Vagina (tissue), 2 donors: ENCODE data around the gene RASSF7. TPM values are rescaled to one million over a fixed set of nuclear protein-coding genes. Genes with fewer than 3 reads are reported as not detected.
A peak's percentile ranks its signal among the peaks of the same experiment; 100 is the strongest.

ENCODE experiments used
- DNase-seq, 2 donors: peaks; one replicate each; pipeline ENCODE4 v3.0.0-alpha.2; 2017; ENCODE audit errors: extremely low spot score in 2 of 2
- H3K27ac ChIP-seq: fragments of 200-600 bp; sonication (generic); one replicate; pipeline ENCODE4 v1.5.1; 2019
- H3K27me3 ChIP-seq: fragments of 200-600 bp; sonication (generic); one replicate; pipeline ENCODE4 v1.5.1; 2019
- H3K36me3 ChIP-seq, 2 donors: fragments of 200-600 bp; sonication (generic); one replicate each; pipeline ENCODE4 v1.5.1; 2017 to 2019
- H3K4me1 ChIP-seq: fragments of 200-600 bp; sonication (generic); one replicate; pipeline ENCODE4 v1.5.1; 2019
- H3K4me3 ChIP-seq, 2 donors: fragments of 200-600 bp; sonication (generic); 1 replicate in 1 of 2; 2 replicates in 1 of 2; pipeline ENCODE4 v1.5.1; 2016 to 2019
- H3K9me3 ChIP-seq: fragments of 200-600 bp; sonication (generic); one replicate; pipeline ENCODE4 v1.5.1; 2019
- CTCF ChIP-seq, 3 experiments: fragments of 450-650 bp in 2 of 3; fragments of 200-600 bp in 1 of 3; sonication (generic) in 1 of 3; IDR thresholded peaks; one replicate each; pipeline ENCODE4 v1.5.1; 2017 to 2019; ENCODE audit warnings: antibody characterized with exemption in 3 of 3, mild to moderate bottlenecking in 2 of 3, moderate library complexity in 2 of 3
- POLR2A ChIP-seq, 2 donors: fragments of 450-650 bp; IDR thresholded peaks; one replicate each; pipeline ENCODE4 v1.6.1; 2017; ENCODE audit warnings: antibody characterized with exemption in 2 of 2, mild to moderate bottlenecking in 2 of 2, moderate library complexity in 2 of 2
- POLR2AphosphoS5 ChIP-seq, 2 donors: sonication (generic); formaldehyde crosslinking; IDR thresholded peaks; one replicate each; pipeline ENCODE4 v1.9.0; 2017; ENCODE audit warnings: antibody characterized with exemption in 2 of 2, mild to moderate bottlenecking in 2 of 2, low read depth in 1 of 2; ENCODE audit not compliant: insufficient read depth in 1 of 2
- intact Hi-C: fragments of 100-400 bp; cut with DNase I; formaldehyde crosslinking; loops from one replicate; pipeline ENCODE4 v1.15.1; 2023
- total RNA-seq: library from RNA; depleted of rRNA; stranded (reverse); fragments of >200 nt; gene quantifications from one replicate; pipeline ENCODE4 v1.2.3, GENCODE V29; 2016

RASSF7 gene
- total RNA-seq, 1 donor from 2014 or later = 14.7 TPM

GRCh38 chr11:518463-519202, 42.1 kb upstream of the RASSF7 start:
- H3K27ac ChIP-seq = peak overlapping the region; percentile 89
- intact Hi-C loops = loop anchor here (5.0 kb wide), 1 partner anchor 161 kb away; no protein-coding TSS in a partner anchor
- H3K9me3 ChIP-seq = no peaks in the 10 kb centered on the region
- DNase-seq = peak in 1 of 2 donors; percentile 96
- H3K27me3 ChIP-seq = no peaks in the 10 kb centered on the region
- no peaks in the 10 kb centered on the region for H3K36me3 ChIP-seq
- TF ChIP-seq POLR2AphosphoS5 (IDR thresholded peaks at IDR 0.05; ENCODE audit: insufficient read depth in 1 of 2, low read depth in 1 of 2) = peak; percentile 79 to 87
- peak; percentile 98 to 99 (median 99) for TF ChIP-seq CTCF (IDR thresholded peaks at IDR 0.05)
- no peak for TF ChIP-seq POLR2A (IDR thresholded peaks at IDR 0.05)
- H3K4me1 ChIP-seq = peaks cover 7% of the 10 kb centered on the region
- peak overlapping the region; percentile 24 to 37 for H3K4me3 ChIP-seq

- no peaks in the 10 kb centered on the region for H3K27me3 ChIP-seq
- peaks cover 7% of the 10 kb centered on the region for H3K4me1 ChIP-seq
- no peaks in the 10 kb centered on the region for H3K36me3 ChIP-seq
- no peak for DNase-seq
- TF ChIP-seq POLR2A (IDR thresholded peaks at IDR 0.05) = no peak
- TF ChIP-seq POLR2AphosphoS5 (IDR thresholded peaks at IDR 0.05; ENCODE audit: insufficient read depth in 1 of 2, low read depth in 1 of 2) = no peak
- no peak for TF ChIP-seq CTCF (IDR thresholded peaks at IDR 0.05)
- no peak overlapping the region for H3K27ac ChIP-seq
- H3K4me3 ChIP-seq = no peak overlapping the region
- H3K9me3 ChIP-seq = no peaks in the 10 kb centered on the region
- intact Hi-C loops = no loop called here
These were observed 40.2 kb upstream of the RASSF7 start for GRCh38 chr11:520428-521176.

GRCh38 chr11:521177-521688, 39.5 kb upstream of the RASSF7 start:
- peaks cover 7% of the 10 kb centered on the region for H3K4me1 ChIP-seq
- H3K36me3 ChIP-seq = no peaks in the 10 kb centered on the region
- H3K4me3 ChIP-seq = no peak overlapping the region
- H3K27me3 ChIP-seq = no peaks in the 10 kb centered on the region
- H3K9me3 ChIP-seq = no peaks in the 10 kb centered on the region
- intact Hi-C loops = no loop called here
- DNase-seq = no peak
- no peak for TF ChIP-seq POLR2A (IDR thresholded peaks at IDR 0.05)
- no peak for TF ChIP-seq POLR2AphosphoS5 (IDR thresholded peaks at IDR 0.05; ENCODE audit: insufficient read depth in 1 of 2, low read depth in 1 of 2)
- no peak for TF ChIP-seq CTCF (IDR thresholded peaks at IDR 0.05)
- no peak overlapping the region for H3K27ac ChIP-seq

GRCh38 chr11:526192-526591, 34.6 kb upstream of the RASSF7 start:
- DNase-seq = no peak
- intact Hi-C loops = no loop called here
- H3K9me3 ChIP-seq = no peaks in the 10 kb centered on the region
- no peak for TF ChIP-seq POLR2A (IDR thresholded peaks at IDR 0.05)
- no peak for TF ChIP-seq POLR2AphosphoS5 (IDR thresholded peaks at IDR 0.05; ENCODE audit: insufficient read depth in 1 of 2, low read depth in 1 of 2)
- TF ChIP-seq CTCF (IDR thresholded peaks at IDR 0.05) = no peak
- H3K36me3 ChIP-seq = peaks cover 0 to 3% of the 10 kb centered on the region in 2 donors
- no peaks in the 10 kb centered on the region for H3K4me1 ChIP-seq
- H3K4me3 ChIP-seq = no peak overlapping the region
- no peak overlapping the region for H3K27ac ChIP-seq
- H3K27me3 ChIP-seq = no peaks in the 10 kb centered on the region
